PC-9 (cell line): ENCODE data around the gene PCDHA12.

ENCODE experiments used
- CTCF ChIP-seq: fragments of 200-600 bp; sonication (generic); conservative IDR thresholded peaks from 2 replicates; pipeline ENCODE4 v1.6.1; 2017; ENCODE audit warnings: mixed run types, antibody characterized with exemption, mild to moderate bottlenecking, moderate library complexity
- EZH2 ChIP-seq: fragments of 200-600 bp; sonication (generic); IDR thresholded peaks from 2 replicates; pipeline ENCODE4 v1.8.0; 2017; ENCODE audit warnings: antibody characterized with exemption, low read depth

GRCh38 chr5:140855772-140856674 is 19.1 kb upstream of the PCDHA12 start, which contains the start of gene PCDHA10:
- TF ChIP-seq CTCF (peak; percentile 25; the same call in 1 of the 2 replicates), EZH2 (no peak)
